ENCODE measurements around the gene KCNK5. TPM values are rescaled to one million over a fixed set of nuclear protein-coding genes. Genes with fewer than 3 reads are reported as not detected.

Gene KCNK5
- total RNA-seq, 2 experiments from 2014 or later: 25.0 to 25.9 TPM

GRCh38 chr6:39224523-39225182 lies 4.6 kb downstream of the KCNK5 start:
- H3K27ac Mint-ChIP-seq: peak overlapping the region; percentile 94
- peak overlapping the region; percentile 90 for H3K4me3 Mint-ChIP-seq
- peaks cover 74% of the 10 kb centered on the region for H3K4me1 Mint-ChIP-seq (ENCODE audit: low read depth)
- intact Hi-C loops (cut with micrococcal nuclease): loop anchor here (10.0 kb wide), 1 partner anchor 80 kb away; no protein-coding TSS in a partner anchor
- DNase-seq: no peak
- H3K36me3 Mint-ChIP-seq (ENCODE audit: low read depth): peaks cover 86% of the 10 kb centered on the region
- TF ChIP-seq, protein P1, sequence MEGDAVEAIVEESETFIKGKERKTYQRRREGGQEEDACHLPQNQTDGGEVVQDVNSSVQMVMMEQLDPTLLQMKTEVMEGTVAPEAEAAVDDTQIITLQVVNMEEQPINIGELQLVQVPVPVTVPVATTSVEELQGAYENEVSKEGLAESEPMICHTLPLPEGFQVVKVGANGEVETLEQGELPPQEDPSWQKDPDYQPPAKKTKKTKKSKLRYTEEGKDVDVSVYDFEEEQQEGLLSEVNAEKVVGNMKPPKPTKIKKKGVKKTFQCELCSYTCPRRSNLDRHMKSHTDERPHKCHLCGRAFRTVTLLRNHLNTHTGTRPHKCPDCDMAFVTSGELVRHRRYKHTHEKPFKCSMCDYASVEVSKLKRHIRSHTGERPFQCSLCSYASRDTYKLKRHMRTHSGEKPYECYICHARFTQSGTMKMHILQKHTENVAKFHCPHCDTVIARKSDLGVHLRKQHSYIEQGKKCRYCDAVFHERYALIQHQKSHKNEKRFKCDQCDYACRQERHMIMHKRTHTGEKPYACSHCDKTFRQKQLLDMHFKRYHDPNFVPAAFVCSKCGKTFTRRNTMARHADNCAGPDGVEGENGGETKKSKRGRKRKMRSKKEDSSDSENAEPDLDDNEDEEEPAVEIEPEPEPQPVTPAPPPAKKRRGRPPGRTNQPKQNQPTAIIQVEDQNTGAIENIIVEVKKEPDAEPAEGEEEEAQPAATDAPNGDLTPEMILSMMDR (IDR thresholded peaks at IDR 0.05): no peak
- no peak for ATAC-seq
- peaks cover 3% of the 10 kb centered on the region for H3K9me3 Mint-ChIP-seq
- no peaks in the 10 kb centered on the region for H3K27me3 Mint-ChIP-seq
- CTCF ChIA-PET: interaction anchor here (1.2 to 1.9 kb wide), 2 partner anchors 58 to 78 kb away, joined by 4 to 6 read pairs; no protein-coding TSS in a partner anchor
- POLR2A ChIA-PET: interaction anchor here (1.0 kb wide), 1 partner anchor 110 kb away, joined by 3 read pairs; the partner anchor contains the start of gene SAYSD1

DNA sequence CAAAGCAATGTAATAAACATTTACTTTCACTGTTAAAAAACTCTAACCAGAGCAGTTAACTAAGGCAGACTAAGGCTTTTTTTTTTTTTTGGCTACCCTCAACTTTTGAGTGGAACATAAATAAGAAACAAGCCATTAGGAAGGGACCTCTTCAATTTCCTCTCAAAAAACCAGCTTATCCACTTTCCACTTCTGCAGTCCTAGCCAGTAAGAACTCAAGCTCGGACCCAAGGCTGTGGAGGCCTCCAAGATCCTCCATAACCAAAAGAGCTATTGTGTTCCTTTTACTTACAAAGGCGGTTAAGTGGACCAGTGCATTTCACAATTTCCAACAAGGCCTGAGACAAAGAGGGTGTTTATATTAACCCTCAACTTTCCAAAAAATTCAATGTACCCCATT lies 5.3 kb downstream of the KCNK5 start:
- POLR2A ChIA-PET: interaction anchor here (1.0 kb wide), 1 partner anchor 109 kb away, joined by 3 read pairs; the partner anchor contains the start of gene SAYSD1
- Mint-ChIP-seq H3K9me3 (peaks cover 3% of the 10 kb centered on the region), H3K4me1 (ENCODE audit: low read depth) (peaks cover 77% of the 10 kb centered on the region), H3K4me3 (peak overlapping the region; percentile 90), H3K27ac (peak overlapping the region; percentile 94), H3K27me3 (no peaks in the 10 kb centered on the region), H3K36me3 (ENCODE audit: low read depth) (peaks cover 89% of the 10 kb centered on the region)
- intact Hi-C loops (cut with micrococcal nuclease): loop anchor here (10.0 kb wide), 1 partner anchor 81 kb away; no protein-coding TSS in a partner anchor
- TF ChIP-seq, protein P1 (IDR thresholded peaks at IDR 0.05): no peak
- ATAC-seq (no peak), DNase-seq (no peak)
- CTCF ChIA-PET: interaction anchor here (1.9 kb wide), 1 partner anchor 79 kb away, joined by 6 read pairs; no protein-coding TSS in a partner anchor

GRCh38 chr6:39223555-39223954 lies 5.7 kb downstream of the KCNK5 start:
- Mint-ChIP-seq H3K36me3 (ENCODE audit: low read depth) (peaks cover 89% of the 10 kb centered on the region), H3K9me3 (peaks cover 3% of the 10 kb centered on the region), H3K4me1 (ENCODE audit: low read depth) (peaks cover 81% of the 10 kb centered on the region), H3K27me3 (no peaks in the 10 kb centered on the region), H3K4me3 (peak overlapping the region; percentile 90), H3K27ac (peak overlapping the region; percentile 94)
- CTCF ChIA-PET: interaction anchor here (1.9 kb wide), 1 partner anchor 79 kb away, joined by 6 read pairs; no protein-coding TSS in a partner anchor
- POLR2A ChIA-PET: interaction anchor here (1.0 kb wide), 1 partner anchor 109 kb away, joined by 3 read pairs; the partner anchor contains the start of gene SAYSD1
- intact Hi-C loops (cut with micrococcal nuclease): loop anchor here (10.0 kb wide), 1 partner anchor 81 kb away; no protein-coding TSS in a partner anchor
- no peak for DNase-seq
- ATAC-seq: no peak
- TF ChIP-seq, protein P1 (IDR thresholded peaks at IDR 0.05): no peak

GRCh38 chr6:39223061-39223460 lies 6.2 kb downstream of the KCNK5 start:
- DNase-seq: no peak
- Mint-ChIP-seq H3K27me3 (no peaks in the 10 kb centered on the region), H3K27ac (peak overlapping the region; percentile 94), H3K4me3 (peak overlapping the region; percentile 90), H3K9me3 (peaks cover 3% of the 10 kb centered on the region), H3K4me1 (ENCODE audit: low read depth) (peaks cover 81% of the 10 kb centered on the region), H3K36me3 (ENCODE audit: low read depth) (peaks cover 87% of the 10 kb centered on the region)
- ChIA-PET CTCF (interaction anchor here (1.9 to 2.4 kb wide), 2 partner anchors 80 kb away, joined by 6 to 8 read pairs; no protein-coding TSS in a partner anchor), POLR2A (no interaction called here)
- intact Hi-C loops (cut with micrococcal nuclease): loop anchor here (10.0 kb wide), 1 partner anchor 82 kb away; no protein-coding TSS in a partner anchor
- TF ChIP-seq, protein P1 (IDR thresholded peaks at IDR 0.05): no peak
- ATAC-seq: no peak

All from activated CD8-positive, alpha-beta T cell treated with anti-CD3 and anti-CD28 coated beads for 36 hours (primary cell).